Inferior parietal cortex (tissue), 1 donor: ENCODE results near the gene RSPH6A.
"Not testable (repeated sequence)": the region's sequence is repeated elsewhere in the genome, so short reads cannot be mapped to it uniquely, and the experiment has no call there.

Source experiments
- DNase-seq: peaks from one replicate; pipeline ENCODE4 v3.0.0-alpha.2; 2016; ENCODE audit errors: extremely low spot score

The RSPH6A gene

DNA sequence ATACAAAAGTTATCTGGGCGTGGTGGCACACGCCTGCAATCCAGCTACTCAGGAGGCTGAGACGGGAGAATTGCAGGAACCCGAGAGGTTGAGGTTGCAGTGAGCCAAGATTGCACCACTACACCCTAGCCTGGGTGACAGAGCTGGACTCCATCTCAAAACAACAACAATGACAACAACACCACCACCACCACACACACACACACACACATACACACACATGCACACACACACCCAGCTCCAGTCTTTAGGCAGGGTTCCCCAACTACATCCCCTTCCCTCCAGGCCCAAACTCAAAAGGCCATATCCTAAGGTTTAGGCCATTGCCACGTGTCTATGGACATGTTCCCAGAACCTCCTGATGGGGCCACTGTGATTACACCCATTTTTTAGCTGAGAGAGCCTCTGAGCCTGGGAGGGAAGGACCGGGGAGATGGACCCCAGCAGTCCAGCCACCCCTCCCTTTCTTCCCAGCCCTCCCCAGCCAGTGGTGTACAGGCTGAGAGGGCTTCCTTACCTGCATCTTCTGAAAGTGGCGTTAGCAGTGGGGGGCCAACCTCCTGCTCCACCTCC, 13.4 kb downstream of the RSPH6A start:
- no peak for DNase-seq

DNA sequence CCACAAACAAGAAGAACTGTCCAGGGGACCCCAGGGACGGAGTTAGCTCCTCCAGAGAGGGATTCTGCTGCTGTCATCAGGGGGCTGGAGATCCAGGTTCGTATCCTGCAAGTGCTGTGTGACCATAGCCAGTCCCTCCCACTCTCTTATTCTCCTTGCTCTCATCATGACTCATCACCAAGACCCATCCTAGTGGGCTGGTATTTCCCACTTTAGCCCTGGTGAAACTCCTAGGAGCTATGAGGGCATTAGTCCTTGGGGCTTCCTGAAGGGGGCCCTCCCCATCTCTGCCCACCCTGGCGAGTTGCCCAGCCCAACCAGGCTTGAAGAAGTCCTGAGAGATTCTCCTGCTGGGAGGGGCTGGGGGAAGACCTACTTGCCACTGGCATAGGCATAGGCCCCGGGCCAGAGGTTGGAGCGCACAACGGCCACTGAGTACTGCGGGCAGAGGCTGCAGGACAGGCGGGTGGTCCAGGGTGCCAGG, 15.0 kb downstream of the RSPH6A start:
- DNase-seq, result no peak

DNA sequence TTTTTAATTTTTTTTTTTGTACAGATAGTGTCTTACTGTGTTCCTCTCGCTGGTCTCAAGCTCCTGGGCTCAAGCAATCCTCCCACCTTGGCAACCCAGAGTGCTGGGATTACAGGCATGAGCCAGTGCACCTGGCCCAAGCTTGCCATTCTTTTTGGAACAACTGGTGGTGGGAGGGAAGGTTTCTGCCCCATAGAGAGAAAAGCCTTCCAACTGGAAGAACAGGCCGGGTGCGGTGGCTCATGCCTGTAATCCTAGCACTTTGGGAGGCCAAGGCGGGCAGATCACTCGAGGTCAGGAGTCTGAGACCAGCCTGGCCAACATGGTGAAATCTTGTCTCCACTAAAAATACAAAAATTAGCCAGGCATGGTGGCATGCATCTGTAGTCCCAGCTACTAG, 15.6 kb downstream of the RSPH6A start:
- DNase-seq, result not testable (repeated sequence)

DNA sequence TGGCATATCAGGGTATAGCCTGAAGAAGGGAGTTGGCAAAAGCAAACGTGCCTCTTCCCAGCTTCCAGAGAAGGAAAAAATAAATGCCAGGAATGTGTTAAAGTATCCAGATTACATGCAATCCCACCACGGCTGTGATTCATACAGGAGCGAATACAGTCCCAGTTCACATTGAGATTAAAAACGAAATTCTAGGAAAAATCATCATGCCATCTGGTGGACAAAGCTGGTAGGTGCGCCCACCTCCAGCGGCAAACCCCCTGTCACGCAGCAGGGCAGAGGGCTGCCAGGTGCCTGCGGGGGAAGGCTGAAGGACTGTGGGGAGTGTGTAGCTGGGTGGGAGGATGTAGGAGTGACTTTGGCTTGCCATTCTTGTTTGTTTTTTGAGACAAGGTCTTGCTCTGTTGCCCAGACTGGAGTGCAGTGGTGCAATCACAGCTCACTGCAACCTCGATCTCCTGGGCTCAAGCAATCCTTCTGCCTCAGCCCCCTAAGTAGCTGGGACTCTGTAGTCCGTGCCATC, 16.1 kb downstream of the RSPH6A start:
- peak; percentile 77 for DNase-seq

DNA sequence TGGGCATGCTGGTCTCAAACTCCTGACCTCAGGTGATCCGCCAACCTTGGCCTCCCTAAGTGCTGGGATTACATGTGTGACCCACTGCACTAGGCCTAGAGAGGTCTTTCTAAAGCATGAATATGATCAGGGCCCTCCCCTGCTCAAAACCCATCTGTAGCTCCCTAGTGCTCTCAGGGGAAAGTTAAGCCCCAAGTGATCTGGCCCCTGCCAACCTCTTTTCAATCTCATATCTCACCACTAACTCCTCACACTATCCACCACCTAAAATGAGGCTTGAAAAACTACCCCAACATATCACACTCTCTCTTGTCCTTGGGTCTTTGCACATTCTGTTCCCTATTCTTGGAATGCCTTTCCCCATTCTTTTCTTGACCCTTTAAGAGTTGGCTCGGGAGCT, 20.5 kb downstream of the RSPH6A start:
- no peak for DNase-seq

DNA sequence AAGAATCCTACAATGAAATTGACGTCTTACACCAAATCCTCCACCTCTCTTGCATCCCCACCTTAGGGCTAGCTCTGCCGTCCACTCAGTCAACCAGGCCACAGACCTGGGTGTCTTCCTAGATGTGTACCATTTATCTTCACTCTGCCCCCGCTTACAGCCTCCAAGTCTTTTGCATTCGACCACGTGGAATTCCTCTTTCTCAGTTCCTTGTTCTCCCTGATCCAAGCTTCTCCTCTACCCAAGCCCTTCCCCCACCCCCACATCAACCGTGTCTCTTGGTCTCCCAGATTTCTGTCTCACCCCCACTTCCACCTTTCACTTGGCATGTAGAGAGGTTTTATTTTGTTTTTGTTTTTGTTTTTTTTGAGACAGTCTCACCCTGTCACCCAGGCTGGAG, 21.2 kb downstream of the RSPH6A start:
- no peak for DNase-seq

DNA sequence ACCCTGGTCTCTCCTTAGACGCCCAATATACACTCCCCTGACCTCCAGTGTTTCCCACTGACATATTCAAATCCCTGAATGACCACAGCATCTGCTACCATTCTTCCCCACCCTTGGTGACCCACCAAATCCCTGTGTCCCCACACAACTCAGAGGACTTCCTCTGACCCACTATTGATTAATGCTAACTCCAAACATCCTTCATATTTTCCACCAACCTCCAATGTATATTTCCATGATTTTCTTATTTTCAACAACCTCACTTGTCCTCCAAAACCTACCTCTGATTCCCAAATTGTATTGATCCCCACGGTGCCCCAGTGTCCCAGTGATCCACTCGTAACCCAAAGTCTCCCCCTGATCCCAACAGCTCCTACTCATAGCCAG, 21.9 kb downstream of the RSPH6A start:
- DNase-seq, result no peak

DNA sequence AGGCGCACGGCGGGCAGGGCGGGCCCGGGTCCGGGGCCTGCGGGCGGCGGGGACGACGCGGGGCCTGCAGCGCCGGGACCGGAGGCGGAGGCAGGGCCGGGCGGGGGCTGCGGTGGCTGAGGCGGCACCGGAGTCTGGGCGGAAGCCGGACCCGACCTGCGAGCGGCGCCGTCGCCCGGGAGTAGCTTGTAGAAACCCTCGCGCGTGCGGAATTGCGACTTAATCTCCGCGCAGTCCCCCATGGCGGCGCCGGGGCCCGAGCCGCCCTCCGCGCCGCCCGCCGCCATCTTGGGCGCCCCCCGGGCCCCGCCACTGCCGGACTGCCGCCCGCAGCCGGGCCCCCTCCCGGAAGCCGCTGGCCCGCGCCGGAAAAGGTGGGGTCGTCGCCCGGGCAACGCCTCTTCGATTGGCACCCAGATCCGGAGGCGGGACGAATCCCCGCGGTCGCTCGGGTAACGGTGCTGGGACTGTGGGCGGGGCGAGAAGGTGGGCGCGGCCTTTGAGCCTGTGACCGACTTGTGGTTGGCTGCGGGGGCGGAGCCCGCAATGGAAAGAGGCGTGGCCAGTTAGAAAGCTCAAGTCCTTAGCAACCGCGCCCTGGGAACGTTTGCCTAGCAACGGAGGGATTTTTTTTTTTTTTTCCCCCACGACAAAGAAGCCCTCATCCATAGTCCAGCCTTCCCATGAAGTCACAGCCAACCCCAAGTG, 22.5 kb downstream of the RSPH6A start, which contains the start of gene DMWD:
Gene DMWD, minus strand, starts transcription at position 376 of the 708 bp plus-strand sequence. Its CDS starts 89 bp downstream, at position 287.
- peak; percentile 98 for DNase-seq

DNA sequence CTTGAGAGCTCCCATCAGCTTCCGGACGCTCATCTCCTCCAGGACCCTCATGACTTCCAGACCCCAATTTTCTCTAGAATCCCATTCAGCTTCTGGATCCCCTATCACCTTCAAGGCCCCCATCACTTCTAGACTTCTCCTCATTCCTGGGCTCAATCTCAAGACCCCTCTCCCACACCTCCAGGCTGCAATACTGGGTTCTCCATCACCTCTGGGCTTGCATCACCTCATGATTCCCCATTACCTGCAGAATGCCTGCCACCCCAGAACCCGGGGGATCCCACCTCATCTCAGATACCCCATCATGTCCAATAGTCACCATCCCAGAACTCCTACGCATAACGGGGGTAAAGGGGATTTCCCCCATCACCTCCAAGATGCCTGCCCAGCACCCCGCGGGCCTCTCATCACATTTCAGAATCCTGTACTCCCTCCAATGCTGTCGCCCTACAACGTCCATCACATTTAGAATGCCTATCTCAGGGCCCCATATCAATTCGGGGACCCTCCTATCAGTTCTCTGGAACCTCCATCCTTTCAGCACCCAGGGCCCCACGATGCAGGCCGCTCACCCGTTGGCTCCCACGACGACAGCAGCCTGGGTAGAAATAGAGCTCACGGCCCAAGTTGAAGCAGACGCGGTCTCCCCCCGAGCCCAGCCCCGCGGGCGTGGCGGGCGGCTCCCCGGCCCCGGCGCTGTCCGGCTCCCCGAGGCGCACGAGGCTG, 23.2 kb downstream of the RSPH6A start:
- no peak for DNase-seq

DNA sequence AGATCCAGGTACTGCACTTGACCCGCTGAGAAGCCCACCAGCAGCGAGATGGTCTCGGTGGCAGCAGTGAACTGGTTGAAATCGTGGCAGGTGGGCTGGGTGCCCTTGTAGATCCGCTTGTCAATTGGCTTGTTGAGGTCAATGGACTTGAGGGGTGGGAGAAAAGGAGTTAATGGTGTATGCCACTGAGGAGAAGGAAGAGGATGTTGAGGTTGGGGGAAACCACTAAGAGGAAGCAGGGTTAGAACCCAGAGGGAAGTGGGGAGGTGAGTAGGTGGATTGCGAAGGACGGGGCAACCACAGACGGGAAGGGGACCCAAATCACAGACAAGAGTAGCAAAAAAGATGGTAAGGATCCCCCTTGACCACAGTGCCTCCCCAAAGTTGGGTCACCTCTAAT, 24.2 kb downstream of the RSPH6A start:
- no peak for DNase-seq

DNA sequence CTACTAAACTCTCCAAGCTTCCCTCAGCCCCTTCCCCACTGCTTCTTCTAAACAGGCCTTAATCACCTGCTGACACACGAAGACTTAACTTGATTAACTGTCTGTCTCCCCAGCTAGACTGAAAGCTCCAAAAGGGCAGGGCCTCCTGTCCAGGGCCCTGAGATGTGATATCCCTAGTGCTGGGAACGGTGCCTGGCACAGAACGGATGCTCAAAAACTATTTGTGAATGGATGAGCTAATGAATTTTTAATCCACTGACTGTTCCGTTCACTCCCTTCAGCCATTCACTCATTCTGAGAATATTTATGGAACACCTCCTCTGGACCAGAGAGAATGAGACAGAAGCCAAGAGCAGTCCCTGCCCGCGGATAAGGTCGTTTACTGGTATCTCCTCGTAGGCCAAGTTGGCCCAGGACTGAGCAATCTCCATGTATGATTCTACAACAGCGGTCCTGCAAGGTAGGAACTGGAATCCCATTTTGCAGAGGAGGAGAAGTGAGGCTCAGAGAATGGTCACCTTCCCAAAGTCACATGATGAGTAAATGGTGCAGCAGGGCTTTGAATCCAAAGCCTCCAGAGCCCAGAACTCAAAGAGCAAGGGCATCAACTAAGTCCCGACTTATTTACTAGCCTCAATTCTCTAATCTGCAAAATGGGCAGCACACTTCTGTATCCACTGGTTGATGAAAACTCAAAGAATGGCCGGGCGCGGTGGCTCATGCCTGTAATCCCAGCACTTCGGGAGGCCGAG, 25.9 kb downstream of the RSPH6A start:
- no peak for DNase-seq

DNA sequence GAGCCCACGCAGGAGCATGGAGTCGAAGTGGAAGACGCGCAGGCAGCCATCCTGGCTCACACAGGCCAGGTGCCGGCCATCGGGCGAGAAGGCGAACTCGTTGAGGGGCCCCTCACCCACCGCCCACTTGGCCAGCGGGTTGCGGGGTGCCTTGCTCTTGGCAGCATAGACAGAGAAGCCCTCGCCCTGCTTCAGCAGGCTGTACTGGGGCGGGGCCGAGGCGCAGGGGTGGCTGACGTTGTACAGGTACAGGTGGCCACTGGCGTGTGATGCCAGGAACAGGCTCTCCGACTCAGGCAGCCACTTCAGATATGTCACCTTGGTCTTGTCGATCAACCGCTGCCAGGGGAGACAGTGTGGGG, 28.6 kb downstream of the RSPH6A start:
- no peak for DNase-seq

DNA sequence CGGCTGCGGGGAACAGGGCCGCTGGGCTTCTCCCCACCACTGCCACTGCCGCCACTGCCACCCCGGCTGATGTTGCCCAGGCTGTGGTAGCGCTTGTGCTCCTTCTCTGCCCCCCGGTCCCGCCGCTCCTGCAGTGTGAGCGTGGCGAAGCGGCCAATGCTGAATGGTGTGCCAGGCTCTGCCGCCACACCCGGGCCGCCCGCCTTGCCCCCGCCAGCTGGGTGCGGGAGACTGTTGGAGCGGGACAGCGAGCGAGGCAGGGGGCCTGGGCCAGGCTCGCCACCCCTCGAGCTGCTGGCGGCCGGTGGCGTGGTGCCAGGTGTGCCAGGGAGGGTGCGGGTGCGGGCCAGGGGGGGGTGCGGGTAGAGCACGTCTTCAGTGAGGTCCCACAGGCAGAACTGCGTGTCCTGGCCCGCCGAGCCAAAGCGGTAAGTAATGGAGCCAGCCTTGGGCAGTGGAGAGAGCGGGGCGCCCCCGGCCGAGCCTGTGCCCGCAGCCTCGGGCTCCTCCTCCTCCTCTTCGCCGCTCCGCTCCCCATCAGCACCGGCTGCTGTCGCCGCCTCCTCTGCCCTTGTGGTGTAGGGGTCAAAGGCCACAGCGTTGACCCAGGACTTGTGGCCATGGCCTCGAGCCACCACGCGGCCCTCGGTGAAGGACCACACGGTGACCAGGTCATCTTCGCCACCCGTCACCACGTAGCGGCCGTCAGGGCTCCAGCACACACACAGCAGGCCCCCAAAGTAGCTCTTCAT, 29.2 kb downstream of the RSPH6A start:
- no peak for DNase-seq

DNA sequence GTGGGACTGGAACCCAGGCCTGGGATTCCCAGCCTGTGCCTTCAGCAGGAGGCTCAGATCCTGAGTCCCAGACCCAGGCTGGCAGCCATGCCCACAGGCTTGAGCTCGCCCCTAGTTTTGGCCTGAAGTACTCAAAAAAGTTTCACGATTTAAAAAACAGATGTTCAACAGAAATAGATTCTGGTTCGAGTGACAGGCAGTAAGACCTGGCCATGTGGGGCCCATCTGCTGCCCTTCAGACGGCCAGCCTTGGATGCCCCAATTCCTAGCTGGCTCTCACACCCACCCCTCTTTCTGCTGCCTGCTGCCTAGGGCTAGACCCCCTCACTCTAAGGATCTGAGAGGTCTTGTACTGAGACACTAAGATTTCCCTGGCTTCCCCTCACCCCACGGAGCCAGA, 30.0 kb downstream of the RSPH6A start:
- no peak for DNase-seq

DNA sequence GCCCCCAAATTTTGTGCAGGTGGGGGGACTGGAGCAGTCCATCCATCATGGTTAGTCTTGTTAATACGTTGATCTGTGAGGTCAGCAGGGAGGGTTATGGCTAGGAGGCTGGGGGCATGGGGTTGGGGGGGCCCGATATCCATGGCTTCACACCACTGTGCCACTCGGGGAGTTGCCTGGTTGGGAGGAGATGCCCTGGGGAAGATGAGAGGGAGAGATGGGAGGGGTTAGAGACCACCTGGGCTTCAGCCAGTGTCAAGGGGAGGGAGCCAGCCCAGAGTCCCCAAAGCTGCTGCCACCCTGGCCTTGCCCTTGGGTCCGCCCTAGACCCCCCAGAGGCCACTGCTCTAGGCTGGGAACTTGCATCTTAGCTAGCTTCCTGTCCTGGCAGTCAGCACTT, 31.0 kb downstream of the RSPH6A start:
- no peak for DNase-seq

DNA sequence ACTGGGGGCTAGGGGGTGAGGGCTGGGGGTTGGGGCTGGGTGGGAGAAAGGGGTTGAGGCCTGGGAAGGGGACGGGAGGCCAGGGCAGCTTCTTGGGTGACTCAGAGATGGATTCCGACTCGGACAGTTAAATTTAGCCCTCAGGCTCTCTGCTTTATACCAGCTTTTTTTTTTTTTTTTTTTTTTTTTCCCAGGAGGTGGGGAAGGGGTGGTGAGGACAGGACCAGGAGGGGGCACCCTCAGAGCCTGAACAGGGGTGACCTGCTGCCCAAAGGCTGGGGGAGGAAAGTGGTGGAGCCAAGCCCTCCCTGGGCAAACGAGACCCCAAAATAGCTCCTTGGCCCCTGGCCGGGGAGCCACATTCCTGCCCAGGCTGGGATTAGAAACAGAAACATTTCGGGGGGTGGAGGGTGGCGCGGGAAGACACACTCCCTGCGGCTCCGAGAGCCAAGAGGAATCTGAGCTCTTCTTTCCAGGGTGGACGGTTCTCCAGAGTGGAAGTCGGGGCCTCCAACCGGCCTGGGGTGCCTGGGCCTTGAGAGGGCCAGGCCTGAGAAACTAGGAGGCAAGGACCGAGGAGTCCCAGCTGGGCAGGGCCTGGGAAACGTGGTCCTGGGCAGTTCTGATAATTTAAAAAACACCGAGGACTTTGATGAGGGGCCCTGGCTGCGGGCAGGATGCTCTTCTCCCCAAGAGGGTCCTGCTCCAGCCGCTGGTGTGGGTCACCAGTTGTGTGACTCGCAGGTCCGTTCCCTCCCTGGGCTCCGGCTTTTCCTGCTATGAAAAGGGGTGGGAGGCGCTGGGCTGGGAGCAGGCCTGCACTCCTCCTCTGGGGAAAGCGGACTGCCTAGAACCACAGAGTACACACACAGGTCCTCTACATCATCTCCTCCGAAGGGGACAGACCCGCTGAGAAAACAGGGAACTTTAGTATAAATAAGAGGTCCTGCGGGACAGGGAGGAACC, 32.0 kb downstream of the RSPH6A start:
- DNase-seq, result no peak

DNA sequence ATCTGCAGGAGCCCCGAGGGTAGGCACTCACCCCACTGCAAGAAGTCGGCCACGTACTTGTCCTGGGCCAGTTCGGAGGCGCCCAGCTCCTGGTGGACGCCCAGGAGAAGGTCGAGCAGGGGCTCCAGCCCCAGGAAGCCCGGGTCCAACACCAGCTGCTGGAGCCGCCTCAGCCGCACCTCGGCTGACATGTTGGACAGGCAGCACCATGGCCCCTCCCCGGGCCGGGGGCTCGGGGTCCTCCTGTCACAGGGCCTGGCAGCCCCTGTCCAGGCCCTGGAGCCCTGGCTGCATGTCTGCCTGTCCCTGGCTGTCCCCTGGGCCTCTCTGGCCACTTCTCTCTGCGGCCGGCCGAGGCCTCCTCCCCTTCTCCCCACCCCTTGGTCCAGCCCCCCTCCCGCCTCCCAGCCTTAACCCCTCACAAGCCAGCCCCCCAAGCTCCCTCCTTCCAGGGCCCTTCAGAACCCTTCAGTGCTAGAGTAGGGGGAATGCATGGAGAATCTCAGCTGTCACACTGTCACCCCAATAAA, 32.9 kb downstream of the RSPH6A start, which contains the start of gene DMPK:
Gene DMPK, minus strand, starts transcription at position 329 of the 530 bp plus-strand sequence. Its CDS starts 138 bp downstream, at position 191.
- DNase-seq, result no peak

DNA sequence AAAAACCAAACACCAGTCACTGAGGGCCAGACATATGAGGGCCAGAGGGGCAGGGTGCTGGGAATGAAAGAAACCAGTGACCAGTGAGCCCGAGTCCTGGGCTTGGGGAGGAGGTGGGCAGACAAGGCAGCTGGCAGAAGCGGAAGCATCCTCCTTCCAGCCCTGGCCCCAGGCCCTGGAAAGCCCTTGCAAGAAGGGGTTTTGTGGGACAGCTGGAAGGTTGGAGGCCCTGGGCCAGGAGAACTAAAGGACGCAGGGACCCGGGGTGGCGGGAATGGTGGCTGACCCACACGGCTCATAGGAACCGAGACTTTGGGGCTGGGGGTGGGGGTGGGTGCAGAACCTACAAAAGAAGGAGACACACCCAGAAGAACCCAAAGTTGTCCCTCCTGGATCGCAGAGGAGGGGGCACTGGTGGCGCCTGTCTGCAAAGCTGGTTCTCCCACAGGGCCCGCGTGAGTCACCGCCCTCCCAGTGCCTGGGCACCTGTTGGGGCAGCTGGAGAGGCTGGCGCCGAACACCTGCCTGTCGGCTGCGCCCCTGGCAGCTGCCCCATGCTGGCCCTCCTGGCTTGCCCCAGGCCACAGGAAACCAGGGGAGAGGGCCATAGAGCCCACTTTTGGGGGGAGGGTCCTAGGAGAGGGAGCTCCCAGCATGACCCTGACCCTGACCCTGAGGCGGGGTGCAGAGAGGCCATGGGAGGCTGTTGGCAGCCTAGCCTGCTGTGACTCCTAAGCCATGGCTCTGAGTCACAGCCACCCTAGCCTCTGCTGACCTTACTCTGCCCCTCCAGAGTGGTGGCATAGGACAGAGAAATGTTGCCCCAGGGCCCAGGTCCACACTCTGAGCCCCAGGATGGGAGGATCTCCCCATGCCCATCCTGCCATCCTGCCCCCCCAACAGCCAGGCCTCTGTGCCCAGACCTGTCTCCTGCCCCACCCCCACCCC, 33.6 kb downstream of the RSPH6A start:
- DNase-seq, result no peak
